H1 (cell line): ENCODE data around the gene ADAM19. TPM values are rescaled to one million over a fixed set of nuclear protein-coding genes. Genes with fewer than 3 reads are reported as not detected.

ENCODE experiments used
- CTCF ChIA-PET: fragments of 300-600 bp; sonication (Branson Sonifier 250); formaldehyde crosslinking; loops from one replicate; lab custom pipeline; 2021; ENCODE audit not compliant: partially characterized antibody; lab: Charles Lee
- POLR2A ChIA-PET: fragments of 300-600 bp; sonication (Branson Sonifier 250); formaldehyde crosslinking; loops from one replicate; lab custom pipeline; 2021; ENCODE audit warnings: inconsistent platforms; ENCODE audit not compliant: partially characterized antibody; lab: Charles Lee
- DNase-seq, 2 experiments: peaks; one replicate each; pipeline versions ENCODE4 v3.0.0 to v3.0.0-alpha.2; 2010 to 2022; ENCODE audit warnings: low spot score in 2 of 2, low read depth in 1 of 2, mixed read lengths in 1 of 2
- FAIRE-seq: peaks from 2 replicates; lab custom pipeline; 2011; peaks lifted over from hg19 to GRCh38; lab: Jason Lieb, UNC
- H2AFZ ChIP-seq: 2 replicates; pipeline ENCODE4 v1.8.1; 2012; ENCODE audit warnings: low read length, inconsistent platforms
- H2AK5ac ChIP-seq: 2 replicates; pipeline ENCODE4 v1.6.1; 2013; ENCODE audit warnings: low read depth, low read length
- H2BK120ac ChIP-seq: replicated peaks from 2 replicates; pipeline ENCODE3; 2013; ENCODE audit warnings: low read depth, low read length, inconsistent platforms
- H2BK12ac ChIP-seq: 2 replicates; pipeline ENCODE4 v1.6.1; 2013; ENCODE audit warnings: low read depth, low read length
- H2BK15ac ChIP-seq: 2 replicates; pipeline ENCODE4 v1.6.1; 2013; ENCODE audit warnings: low read length
- H2BK20ac ChIP-seq: 2 replicates; pipeline ENCODE4 v1.6.1; 2013; ENCODE audit warnings: low read length
- H2BK5ac ChIP-seq: 2 replicates; pipeline ENCODE4 v1.6.1; 2013; ENCODE audit warnings: low read depth, low read length
- H3K14ac ChIP-seq: 2 replicates; pipeline ENCODE4 v1.6.1; 2013; ENCODE audit warnings: inconsistent platforms; ENCODE audit not compliant: insufficient read length
- H3K18ac ChIP-seq: 2 replicates; pipeline ENCODE4 v1.6.1; 2013; ENCODE audit warnings: low read length; ENCODE audit errors: extremely low read depth
- H3K23ac ChIP-seq: 2 replicates; pipeline ENCODE4 v1.6.1; 2013; ENCODE audit warnings: inconsistent platforms; ENCODE audit not compliant: insufficient read length
- H3K23me2 ChIP-seq: 2 replicates; pipeline ENCODE4 v1.6.1; 2013; ENCODE audit warnings: low read depth, low read length
- H3K27ac ChIP-seq: 2 replicates; pipeline ENCODE4 v1.6.1; 2011; ENCODE audit warnings: low read depth, low read length, inconsistent platforms
- H3K27me3 ChIP-seq, 4 experiments: replicated peaks in 1 of 4; 1 replicate in 1 of 4; 2 replicates in 3 of 4; pipeline versions ENCODE4 v1.6.1 to v1.8.1; 2011 to 2013; ENCODE audit warnings: low read length in 3 of 4, mild to moderate bottlenecking in 3 of 4, inconsistent platforms in 2 of 4, mixed read lengths in 2 of 4, moderate library complexity in 1 of 4; ENCODE audit not compliant: control insufficient read depth in 3 of 4, insufficient read depth in 3 of 4; ENCODE audit errors: extremely low read depth in 1 of 4
- H3K36me3 ChIP-seq, 4 experiments: 2 replicates each; pipeline versions ENCODE4 v1.6.1 to v1.8.1; 2011 to 2013; ENCODE audit warnings: mild to moderate bottlenecking in 4 of 4, low read length in 3 of 4, moderate library complexity in 2 of 4, control low read depth in 1 of 4, inconsistent platforms in 1 of 4; ENCODE audit not compliant: insufficient read depth in 4 of 4, control insufficient read depth in 2 of 4
- H3K4ac ChIP-seq: replicated peaks from 2 replicates; pipeline ENCODE3; 2013; ENCODE audit warnings: low read length, low read depth, mixed read lengths, inconsistent platforms; ENCODE audit not compliant: insufficient read length
- H3K4me1 ChIP-seq, 4 experiments: replicated peaks in 1 of 4; 1 replicate in 1 of 4; 2 replicates in 3 of 4; pipeline versions ENCODE4 v1.6.1 to v1.8.1; 2011 to 2013; ENCODE audit warnings: low read length in 3 of 4, inconsistent platforms in 2 of 4, mixed read lengths in 1 of 4; ENCODE audit not compliant: insufficient read depth in 4 of 4, control insufficient read depth in 3 of 4
- H3K4me2 ChIP-seq, 2 experiments: 2 replicates each; pipeline versions ENCODE4 v1.6.1 to v1.8.1; 2011 to 2013; ENCODE audit warnings: low read depth in 2 of 2, low read length in 2 of 2, control low read depth in 1 of 2, inconsistent platforms in 1 of 2, mild to moderate bottlenecking in 1 of 2; ENCODE audit not compliant: insufficient read depth in 1 of 2
- H3K4me3 ChIP-seq, 4 experiments: fragments of 200-600, 300-600 bp in 1 of 4; sonication (generic), shearing (Covaris generic), sonication (Bioruptor Twin) in 1 of 4; 2 replicates each; pipeline versions ENCODE4 v1.5.1 to v1.8.1; 2011 to 2016; ENCODE audit warnings: low read length in 4 of 4, low read depth in 3 of 4, control low read depth in 2 of 4, inconsistent platforms in 2 of 4, mild to moderate bottlenecking in 2 of 4, mixed read lengths in 1 of 4, moderate library complexity in 1 of 4; ENCODE audit not compliant: insufficient read depth in 2 of 4; ENCODE audit errors: extremely low read depth in 1 of 4
- H3K56ac ChIP-seq: replicated peaks from 2 replicates; pipeline ENCODE3; 2013; ENCODE audit warnings: low read depth, mild to moderate bottlenecking, mixed read lengths, low read length, inconsistent platforms; ENCODE audit not compliant: insufficient read length
- H3K79me1 ChIP-seq: 2 replicates; pipeline ENCODE4 v1.6.1; 2013; ENCODE audit warnings: low read depth, low read length, control low read depth
- H3K79me2 ChIP-seq, 2 experiments: 2 replicates each; pipeline versions ENCODE4 v1.6.1 to v1.8.1; 2012 to 2013; ENCODE audit warnings: low read length in 2 of 2, mild to moderate bottlenecking in 2 of 2, inconsistent platforms in 1 of 2; ENCODE audit not compliant: insufficient read depth in 2 of 2, control insufficient read depth in 1 of 2
- H3K9ac ChIP-seq, 4 experiments: replicated peaks in 1 of 4; 1 replicate in 1 of 4; 2 replicates in 3 of 4; pipeline versions ENCODE4 v1.6.1 to v1.8.1; 2011 to 2013; ENCODE audit warnings: low read depth in 3 of 4, low read length in 3 of 4, control low read depth in 2 of 4, mild to moderate bottlenecking in 2 of 4, moderate library complexity in 2 of 4, inconsistent platforms in 1 of 4; ENCODE audit errors: extremely low read depth in 1 of 4
- H3K9me3 ChIP-seq, 2 experiments: 2 replicates each; pipeline versions ENCODE4 v1.6.1 to v1.8.1; 2012 to 2013; ENCODE audit warnings: mild to moderate bottlenecking in 2 of 2, moderate library complexity in 2 of 2, control low read depth in 1 of 2, inconsistent platforms in 1 of 2, low read depth in 1 of 2, low read length in 1 of 2, mixed read lengths in 1 of 2; ENCODE audit not compliant: insufficient read depth in 2 of 2
- H4K20me1 ChIP-seq, 2 experiments: replicated peaks in 1 of 2; 2 replicates each; pipeline versions ENCODE3 to v1.8.1; 2011 to 2013; ENCODE audit warnings: inconsistent platforms in 2 of 2, low read length in 2 of 2, mild to moderate bottlenecking in 1 of 2; ENCODE audit not compliant: insufficient read depth in 2 of 2, control insufficient read depth in 1 of 2
- H4K5ac ChIP-seq: 2 replicates; pipeline ENCODE4 v1.6.1; 2013; ENCODE audit warnings: low read length, low read depth, mixed read lengths, inconsistent platforms; ENCODE audit not compliant: insufficient read length
- H4K8ac ChIP-seq: 2 replicates; pipeline ENCODE4 v1.8.0; 2013; ENCODE audit warnings: mild to moderate bottlenecking, moderate library complexity, low read length, inconsistent platforms; ENCODE audit not compliant: insufficient read depth; ENCODE audit errors: extremely low read depth
- H4K91ac ChIP-seq: replicated peaks from 2 replicates; pipeline ENCODE3; 2013; ENCODE audit warnings: low read length, mixed read lengths, inconsistent platforms; ENCODE audit not compliant: insufficient read length
- ATF2 ChIP-seq: IDR thresholded peaks from 2 replicates; pipeline ENCODE4 v1.6.1; 2012; ENCODE audit warnings: low read length, inconsistent platforms
- CTCF ChIP-seq, 3 experiments: IDR thresholded peaks; 1 replicate in 2 of 3; 2 replicates in 1 of 3; pipeline versions ENCODE4 v1.5.1 to v1.6.1; 2011; ENCODE audit warnings: low read length in 3 of 3, mild to moderate bottlenecking in 3 of 3, inconsistent platforms in 2 of 3, low read depth in 1 of 3, moderate library complexity in 1 of 3; ENCODE audit not compliant: insufficient read depth in 1 of 3; ENCODE audit errors: control extremely low read depth in 1 of 3
- E2F6 ChIP-seq: IDR thresholded peaks from 2 replicates; pipeline ENCODE4 v1.6.1; 2012; ENCODE audit warnings: inconsistent platforms
- POLR2A ChIP-seq, 2 experiments: IDR thresholded peaks; 1 replicate in 1 of 2; 2 replicates in 1 of 2; pipeline ENCODE4 v1.6.1; 2011; ENCODE audit warnings: low read depth in 2 of 2, low read length in 2 of 2, mild to moderate bottlenecking in 2 of 2; ENCODE audit errors: control extremely low read depth in 1 of 2
- RAD21 ChIP-seq, 2 experiments: IDR thresholded peaks in 1 of 2; conservative IDR thresholded peaks in 1 of 2; 2 replicates each; pipeline ENCODE4 v1.6.1; 2011; ENCODE audit warnings: low read depth in 2 of 2, low read length in 2 of 2, improper control_type of control experiment in 1 of 2, inconsistent platforms in 1 of 2, mild to moderate bottlenecking in 1 of 2, moderate library complexity in 1 of 2
- RBBP5 ChIP-seq: IDR thresholded peaks from 2 replicates; pipeline ENCODE4 v1.7.1; 2012; ENCODE audit warnings: low read depth, mild to moderate bottlenecking, inconsistent platforms, low read length, moderate library complexity, borderline replicate concordance
- TAF7 ChIP-seq: optimal IDR thresholded peaks from 2 replicates; pipeline ENCODE3; 2011; ENCODE audit warnings: low read depth, mild to moderate bottlenecking, inconsistent platforms, low read length, moderate library complexity, borderline replicate concordance
- WGBS, 2 experiments: shearing (Covaris generic) in 1 of 2; methylation state at CpG; one replicate each; pipeline versions ENCODE4 v1.1.6 to v1.1.7; 2013 to 2015; ENCODE audit warnings: low lambda C conversion rate in 2 of 2, mixed read lengths in 2 of 2, inconsistent platforms in 1 of 2, low coverage in 1 of 2, missing lambda C conversion rate in 1 of 2; ENCODE audit not compliant: insufficient replicate concordance in 2 of 2, insufficient coverage in 1 of 2, insufficient read length in 1 of 2; ENCODE audit errors: extremely low coverage in 1 of 2, missing lambda C conversion rate in 1 of 2; 5-methylcytosine and 5-hydroxymethylcytosine counted together
- polyA plus RNA-seq, 7 experiments: library from polyadenylated mRNA; depleted of rRNA in 3 of 7; stranded (reverse) in 5 of 7; unstranded in 2 of 7; fragments of >200 nt in 5 of 7; fragments of 200-250 nt in 2 of 7; gene quantifications; 1 replicate in 5 of 7; 2 replicates in 1 of 7; 4 replicates in 1 of 7; pipeline versions ENCODE4 v1.2.1 to v1.2.3, GENCODE V29; 2011 to 2013; ENCODE audit warnings: missing spikeins in 2 of 7, mixed read lengths in 2 of 7
- total RNA-seq: library from RNA; stranded (reverse); fragmentation: NEBNext Ultra II Directional; extraction: Animal tissue kit (Norgen Biotek cat#: 25700); gene quantifications from 2 replicates; pipeline ENCODE4 v1.2.1, GENCODE V29; 2021

The ADAM19 gene
- total and polyA plus RNA-seq, 2 of the 8 experiments (the other 6 are each of a cell fraction or from before 2014, with no cell fraction given) = 6.5 to 22.7 TPM

GRCh38 chr5:157528036-157528632 is 47.4 kb downstream of the ADAM19 start:
- CTCF ChIA-PET = interaction anchor here (0.6 to 1.6 kb wide), 2 partner anchors 10 to 141 kb away, joined by 3 read pairs; no protein-coding TSS in a partner anchor
- H2AK5ac ChIP-seq = no peak overlapping the region; the same call in 1 of the 2 replicates
- H2BK12ac ChIP-seq = no peak overlapping the region
- no peaks in the 10 kb centered on the region for H4K20me1 ChIP-seq
- no peak overlapping the region for H3K9ac ChIP-seq
- POLR2A ChIA-PET = no interaction called here
- H4K8ac ChIP-seq = peak overlapping the region; percentile 45
- H2BK20ac ChIP-seq = no peak overlapping the region
- H3K79me2 ChIP-seq = no peaks in the 10 kb centered on the region
- H3K4ac ChIP-seq = no peak overlapping the region
- no peaks in the 10 kb centered on the region for H3K23me2 ChIP-seq
- H3K27me3 ChIP-seq = no peaks in the 10 kb centered on the region
- 83% methylated on average over 9 of the region's 9 CpGs; no CpG with 5 or more reads in 1 of the 2 experiments for WGBS, 2 experiments
- no peak overlapping the region; the same call in 1 of the 2 replicates for H3K27ac ChIP-seq
- H3K4me1 ChIP-seq = 0 out of 7 replicates have a peak, but pooled peaks cover 0 to 2% (median 0%) of the 10 kb centered on the region in 4 experiments
- DNase-seq (no peak), FAIRE-seq (peak; percentile 48)
- H2BK5ac ChIP-seq = 0 out of 2 replicates have a peak overlapping the region, but pooled peaks have one; percentile 18
- no peak overlapping the region for H3K56ac ChIP-seq
- no peak overlapping the region for H3K4me3 ChIP-seq
- no peak overlapping the region for H2AFZ ChIP-seq
- no peaks in the 10 kb centered on the region for H3K79me1 ChIP-seq
- H3K23ac ChIP-seq = no peak overlapping the region
- no peak overlapping the region for H4K91ac ChIP-seq
- H3K18ac ChIP-seq = no peak overlapping the region
- H3K9me3 ChIP-seq = no peaks in the 10 kb centered on the region
- no peak overlapping the region for H3K4me2 ChIP-seq
- no peak overlapping the region for H4K5ac ChIP-seq
- no peaks in the 10 kb centered on the region for H3K36me3 ChIP-seq
- no peak overlapping the region for H2BK120ac ChIP-seq
- H2BK15ac ChIP-seq = no peak overlapping the region
- H3K14ac ChIP-seq = no peak overlapping the region
- TF ChIP-seq ATF2 (no peak), RAD21 (IDR thresholded peaks at IDR 0.05 in 1 of 2, conservative IDR thresholded peaks at IDR 0.05 in 1 of 2; ENCODE audit: low read depth in 2 of 2, low read length in 2 of 2) (peak; percentile 29 to 36), E2F6 (no peak), TAF7 (no peak), CTCF (IDR thresholded peaks at IDR 0.05; ENCODE audit: control extremely low read depth in 1 of 3, insufficient read depth in 1 of 3, low read depth in 1 of 3, low read length in 3 of 3) (peak in 2 of 3 experiments; percentile 4 to 23; a peak in 2 of 4 replicates), RBBP5 (no peak), POLR2A (IDR thresholded peaks at IDR 0.05; ENCODE audit: control extremely low read depth in 1 of 2, low read depth in 2 of 2, low read length in 2 of 2) (no peak)
